ENCODE data around the gene GLRX. TPM values are rescaled to one million over a fixed set of nuclear protein-coding genes. Genes with fewer than 3 reads are reported as not detected.

Gene GLRX
- polyA plus RNA-seq, 1 of the 3 experiments (the other 2 are of a cell fraction) = 40.0 TPM

DNA sequence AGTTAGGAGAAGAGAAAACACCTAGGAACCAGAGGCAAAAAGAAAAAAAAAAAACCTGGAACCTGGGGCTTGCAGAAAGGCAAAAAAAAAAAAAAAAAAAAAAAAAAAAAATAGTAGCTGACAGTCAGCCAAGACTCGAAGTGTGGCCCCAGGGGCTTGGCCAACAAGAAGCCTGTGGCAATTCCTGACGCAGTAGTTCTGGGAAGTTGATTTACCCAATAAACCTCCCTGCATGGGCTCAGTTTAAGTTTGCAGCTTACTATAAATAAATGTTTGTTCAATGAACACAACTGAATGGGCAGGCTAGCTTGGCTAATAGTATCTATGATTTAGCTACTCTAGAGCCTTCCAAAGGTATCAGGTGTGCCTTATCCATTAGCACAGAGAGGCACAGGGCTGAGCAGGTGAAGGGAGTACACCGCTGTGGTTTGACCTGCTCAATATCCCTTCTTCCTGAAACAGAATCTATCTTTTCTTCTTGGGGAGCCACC is 21.3 kb upstream of the GLRX start:
- ChIA-PET CTCF (interaction anchor here (0.6 to 12.2 kb wide), 10 partner anchors 9 to 478 kb away, joined by 3 to 139 read pairs (median 4); partner anchors contain the start of genes GLRX and RFESD), POLR2A (no interaction called here)
- Histone ChIP-seq H3K79me2 (ENCODE audit: insufficient read depth) (no peaks in the 10 kb centered on the region), H3K9me2 (no peaks in the 10 kb centered on the region), H3K4me3 (ENCODE audit: low read depth in 2 of 2, low read length in 1 of 2) (no peak overlapping the region), H3K27ac (ENCODE audit: low read depth in 2 of 2, low read length in 1 of 2) (no peak overlapping the region), H3K9ac (no peak overlapping the region), H4K20me1 (ENCODE audit: insufficient read depth) (no peaks in the 10 kb centered on the region), H3K9me3 (no peaks in the 10 kb centered on the region), H2AFZ (ENCODE audit: low read depth) (no peak overlapping the region), H3K36me3 (replicated peaks in 1 of 2; ENCODE audit: control insufficient read depth in 1 of 2, insufficient read depth in 2 of 2, low read length in 1 of 2) (no peaks in the 10 kb centered on the region), H3K27me3 (ENCODE audit: insufficient read depth) (no peaks in the 10 kb centered on the region), H3K4me1 (ENCODE audit: control insufficient read depth in 1 of 2, insufficient read depth in 2 of 2, low read depth in 1 of 2, low read length in 1 of 2) (peaks cover 3% of the 10 kb centered on the region in 2 experiments; a peak in 2 of 4 replicates), H3K4me2 (no peak overlapping the region), H3F3A (replicated peaks; ENCODE audit: insufficient read depth) (no peaks in the 10 kb centered on the region)
- DNase-seq = no peak
- 80% methylated on average over 3 of the region's 3 CpGs for WGBS (ENCODE audit: low lambda C conversion rate)
- TF ChIP-seq MXI1 (IDR thresholded peaks at IDR 0.05; ENCODE audit: low read depth, low read length) (no peak), ELF1 (IDR thresholded peaks at IDR 0.05) (no peak), JUND (IDR thresholded peaks at IDR 0.05) (no peak)
- TF ChIP-seq, protein P1, sequence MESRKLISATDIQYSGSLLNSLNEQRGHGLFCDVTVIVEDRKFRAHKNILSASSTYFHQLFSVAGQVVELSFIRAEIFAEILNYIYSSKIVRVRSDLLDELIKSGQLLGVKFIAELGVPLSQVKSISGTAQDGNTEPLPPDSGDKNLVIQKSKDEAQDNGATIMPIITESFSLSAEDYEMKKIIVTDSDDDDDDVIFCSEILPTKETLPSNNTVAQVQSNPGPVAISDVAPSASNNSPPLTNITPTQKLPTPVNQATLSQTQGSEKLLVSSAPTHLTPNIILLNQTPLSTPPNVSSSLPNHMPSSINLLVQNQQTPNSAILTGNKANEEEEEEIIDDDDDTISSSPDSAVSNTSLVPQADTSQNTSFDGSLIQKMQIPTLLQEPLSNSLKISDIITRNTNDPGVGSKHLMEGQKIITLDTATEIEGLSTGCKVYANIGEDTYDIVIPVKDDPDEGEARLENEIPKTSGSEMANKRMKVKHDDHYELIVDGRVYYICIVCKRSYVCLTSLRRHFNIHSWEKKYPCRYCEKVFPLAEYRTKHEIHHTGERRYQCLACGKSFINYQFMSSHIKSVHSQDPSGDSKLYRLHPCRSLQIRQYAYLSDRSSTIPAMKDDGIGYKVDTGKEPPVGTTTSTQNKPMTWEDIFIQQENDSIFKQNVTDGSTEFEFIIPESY (IDR thresholded peaks at IDR 0.05; ENCODE audit: borderline replicate concordance, low read depth) = no peak
- TF ChIP-seq, protein P2, sequence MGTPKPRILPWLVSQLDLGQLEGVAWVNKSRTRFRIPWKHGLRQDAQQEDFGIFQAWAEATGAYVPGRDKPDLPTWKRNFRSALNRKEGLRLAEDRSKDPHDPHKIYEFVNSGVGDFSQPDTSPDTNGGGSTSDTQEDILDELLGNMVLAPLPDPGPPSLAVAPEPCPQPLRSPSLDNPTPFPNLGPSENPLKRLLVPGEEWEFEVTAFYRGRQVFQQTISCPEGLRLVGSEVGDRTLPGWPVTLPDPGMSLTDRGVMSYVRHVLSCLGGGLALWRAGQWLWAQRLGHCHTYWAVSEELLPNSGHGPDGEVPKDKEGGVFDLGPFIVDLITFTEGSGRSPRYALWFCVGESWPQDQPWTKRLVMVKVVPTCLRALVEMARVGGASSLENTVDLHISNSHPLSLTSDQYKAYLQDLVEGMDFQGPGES (IDR thresholded peaks at IDR 0.05; ENCODE audit: low read depth, low read length) = no peak

DNA sequence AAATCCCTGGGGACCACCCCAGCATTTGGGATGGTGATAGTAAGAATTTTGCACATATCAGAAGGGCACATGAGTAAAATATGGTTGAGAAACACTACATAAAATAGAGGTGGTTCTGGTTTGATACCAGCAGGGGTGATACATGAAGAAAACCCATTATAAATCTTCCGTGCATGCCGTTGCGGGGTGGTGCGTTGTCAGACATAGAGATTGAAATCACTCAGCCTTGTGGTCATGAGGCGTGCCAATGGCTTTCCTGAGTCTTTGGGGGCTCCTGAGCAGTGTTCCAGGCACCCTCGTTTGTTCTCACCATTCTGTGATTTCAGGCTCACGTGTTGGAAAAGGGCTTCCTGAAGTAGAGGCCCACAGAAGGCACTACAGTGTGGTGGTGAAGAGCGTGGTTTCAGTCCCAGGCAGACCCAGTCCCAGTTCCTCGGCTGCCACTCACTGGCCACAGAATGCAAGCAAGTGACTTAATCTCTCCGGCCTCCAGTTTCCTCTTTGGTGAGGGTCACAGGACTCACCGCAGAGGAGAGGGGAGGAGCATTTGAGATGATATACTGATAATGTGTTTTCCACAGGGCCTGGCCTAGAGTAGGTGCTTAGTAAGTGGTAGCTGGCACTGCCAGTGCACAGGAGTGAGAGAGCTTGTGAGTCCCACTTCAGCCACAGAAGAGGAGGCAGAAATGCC is 20.5 kb upstream of the GLRX start:
- no peaks in the 10 kb centered on the region for H3K9me3 ChIP-seq
- no peaks in the 10 kb centered on the region for H3K27me3 ChIP-seq (ENCODE audit: insufficient read depth)
- H3K27ac ChIP-seq (ENCODE audit: low read depth in 2 of 2, low read length in 1 of 2) = no peak overlapping the region
- CTCF ChIA-PET = interaction anchor here (0.8 to 12.2 kb wide), 5 partner anchors 9 to 199 kb away, joined by 3 to 139 read pairs (median 3); partner anchors contain the start of genes GLRX and RFESD
- H3F3A ChIP-seq (replicated peaks; ENCODE audit: insufficient read depth) = no peaks in the 10 kb centered on the region
- H3K4me2 ChIP-seq = no peak overlapping the region
- H3K4me1 ChIP-seq (ENCODE audit: control insufficient read depth in 1 of 2, insufficient read depth in 2 of 2, low read depth in 1 of 2, low read length in 1 of 2) = peaks cover 0 to 3% of the 10 kb centered on the region in 2 experiments; a peak in 2 of 4 replicates
- WGBS (ENCODE audit: low lambda C conversion rate) = 84% methylated on average over 11 of the region's 11 CpGs
- no peak overlapping the region; a peak in 1 of 4 replicates for H3K4me3 ChIP-seq (ENCODE audit: low read depth in 2 of 2, low read length in 1 of 2)
- POLR2A ChIA-PET = no interaction called here
- no peaks in the 10 kb centered on the region for H4K20me1 ChIP-seq (ENCODE audit: insufficient read depth)
- no peaks in the 10 kb centered on the region for H3K79me2 ChIP-seq (ENCODE audit: insufficient read depth)
- H3K9me2 ChIP-seq = no peaks in the 10 kb centered on the region
- no peak for DNase-seq
- H3K9ac ChIP-seq = no peak overlapping the region
- no peaks in the 10 kb centered on the region for H3K36me3 ChIP-seq (replicated peaks in 1 of 2; ENCODE audit: control insufficient read depth in 1 of 2, insufficient read depth in 2 of 2, low read length in 1 of 2)
- H2AFZ ChIP-seq (ENCODE audit: low read depth) = no peak overlapping the region
- TF ChIP-seq RFX5 (IDR thresholded peaks at IDR 0.05; ENCODE audit: low read length) (no peak), RAD21 (IDR thresholded peaks at IDR 0.05; ENCODE audit: low read length) (no peak), POLR2AphosphoS5 (IDR thresholded peaks at IDR 0.05; ENCODE audit: low read depth, low read length) (no peak), MEF2A (IDR thresholded peaks at IDR 0.05; ENCODE audit: borderline replicate concordance, low read depth) (no peak), RXRA (IDR thresholded peaks at IDR 0.05; ENCODE audit: borderline replicate concordance, low read depth) (no peak), ELF1 (IDR thresholded peaks at IDR 0.05) (no peak), SIN3A (IDR thresholded peaks at IDR 0.05; ENCODE audit: borderline replicate concordance, low read depth, low read length) (no peak), YY1 (IDR thresholded peaks at IDR 0.05; ENCODE audit: low read depth) (no peak), FOXM1 (IDR thresholded peaks at IDR 0.05; ENCODE audit: low read depth) (no peak), NRF1 (IDR thresholded peaks at IDR 0.05; ENCODE audit: low read depth, low read length) (no peak), MXI1 (IDR thresholded peaks at IDR 0.05; ENCODE audit: low read depth, low read length) (no peak)
- TF ChIP-seq, protein P1 (IDR thresholded peaks at IDR 0.05; ENCODE audit: borderline replicate concordance, low read depth) = no peak
- TF ChIP-seq, protein P3, sequence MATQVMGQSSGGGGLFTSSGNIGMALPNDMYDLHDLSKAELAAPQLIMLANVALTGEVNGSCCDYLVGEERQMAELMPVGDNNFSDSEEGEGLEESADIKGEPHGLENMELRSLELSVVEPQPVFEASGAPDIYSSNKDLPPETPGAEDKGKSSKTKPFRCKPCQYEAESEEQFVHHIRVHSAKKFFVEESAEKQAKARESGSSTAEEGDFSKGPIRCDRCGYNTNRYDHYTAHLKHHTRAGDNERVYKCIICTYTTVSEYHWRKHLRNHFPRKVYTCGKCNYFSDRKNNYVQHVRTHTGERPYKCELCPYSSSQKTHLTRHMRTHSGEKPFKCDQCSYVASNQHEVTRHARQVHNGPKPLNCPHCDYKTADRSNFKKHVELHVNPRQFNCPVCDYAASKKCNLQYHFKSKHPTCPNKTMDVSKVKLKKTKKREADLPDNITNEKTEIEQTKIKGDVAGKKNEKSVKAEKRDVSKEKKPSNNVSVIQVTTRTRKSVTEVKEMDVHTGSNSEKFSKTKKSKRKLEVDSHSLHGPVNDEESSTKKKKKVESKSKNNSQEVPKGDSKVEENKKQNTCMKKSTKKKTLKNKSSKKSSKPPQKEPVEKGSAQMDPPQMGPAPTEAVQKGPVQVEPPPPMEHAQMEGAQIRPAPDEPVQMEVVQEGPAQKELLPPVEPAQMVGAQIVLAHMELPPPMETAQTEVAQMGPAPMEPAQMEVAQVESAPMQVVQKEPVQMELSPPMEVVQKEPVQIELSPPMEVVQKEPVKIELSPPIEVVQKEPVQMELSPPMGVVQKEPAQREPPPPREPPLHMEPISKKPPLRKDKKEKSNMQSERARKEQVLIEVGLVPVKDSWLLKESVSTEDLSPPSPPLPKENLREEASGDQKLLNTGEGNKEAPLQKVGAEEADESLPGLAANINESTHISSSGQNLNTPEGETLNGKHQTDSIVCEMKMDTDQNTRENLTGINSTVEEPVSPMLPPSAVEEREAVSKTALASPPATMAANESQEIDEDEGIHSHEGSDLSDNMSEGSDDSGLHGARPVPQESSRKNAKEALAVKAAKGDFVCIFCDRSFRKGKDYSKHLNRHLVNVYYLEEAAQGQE (IDR thresholded peaks at IDR 0.05; ENCODE audit: low read depth, low read length) = no peak

Measured in SK-N-SH (cell line).